Panc1 (cell line): ENCODE data around the gene GPA33. TPM values are rescaled to one million over a fixed set of nuclear protein-coding genes. Genes with fewer than 3 reads are reported as not detected.

Source experiments
- ATAC-seq: fragments of 200-7000 bp; cut with Tn5 transposase; 2 replicates; pipeline ENCODE4 v1.9.1; 2020; ENCODE audit warnings: mild to moderate bottlenecking, moderate library complexity
- BruUV-seq: library from RNA; stranded (reverse); fragments of 400-500 nt; replicated peaks from 2 replicates; lab custom pipeline; 2021; lab: Mats Ljungman, UMichigan
- CTCF ChIA-PET: fragments of 300-600 bp; sonication (Branson Sonifier 250); formaldehyde crosslinking; loops from one replicate; lab custom pipeline; 2022; ENCODE audit warnings: antibody characterized with exemption; lab: Charles Lee
- POLR2A ChIA-PET: fragments of 300-600 bp; sonication (Branson Sonifier 250); formaldehyde crosslinking; loops from one replicate; lab custom pipeline; 2022; ENCODE audit warnings: antibody characterized with exemption; lab: Charles Lee
- DNase-seq: peaks from one replicate; pipeline ENCODE4 v3.0.0-alpha.2; 2010; ENCODE audit warnings: low read depth, low spot score
- H3K27ac ChIP-seq: 2 replicates; pipeline ENCODE4 v1.5.1; 2011; ENCODE audit warnings: mild to moderate bottlenecking, low read length, inconsistent platforms
- H3K27me3 ChIP-seq: fragments of 200-500 bp; sonication (Bioruptor generic); 2 replicates; pipeline ENCODE4 v1.6.0; 2014; ENCODE audit warnings: low read length, inconsistent platforms; ENCODE audit not compliant: control insufficient read depth, insufficient read depth
- H3K36me3 ChIP-seq: fragments of 200-500 bp; sonication (Bioruptor generic); 2 replicates; pipeline ENCODE4 v1.5.1; 2014; ENCODE audit warnings: inconsistent platforms, mild to moderate bottlenecking, low read length, moderate library complexity; ENCODE audit not compliant: control insufficient read depth, insufficient read depth
- H3K4me1 ChIP-seq: 2 replicates; pipeline ENCODE4 v1.5.1; 2011; ENCODE audit warnings: inconsistent platforms, mild to moderate bottlenecking, low read length, moderate library complexity; ENCODE audit not compliant: control insufficient read depth, insufficient read depth
- H3K4me3 ChIP-seq, 2 experiments: 2 replicates each; pipeline ENCODE4 v1.5.1; 2011 to 2012; ENCODE audit warnings: low read depth in 2 of 2, low read length in 2 of 2, mild to moderate bottlenecking in 2 of 2, inconsistent platforms in 1 of 2, moderate library complexity in 1 of 2
- H3K9me3 ChIP-seq: fragments of 200-500 bp; sonication (Bioruptor generic); 2 replicates; pipeline ENCODE4 v1.5.1; 2014; ENCODE audit warnings: low read depth, mild to moderate bottlenecking, inconsistent platforms, low read length, moderate library complexity; ENCODE audit not compliant: control insufficient read depth, insufficient read depth
- POLR2AphosphoS5 ChIP-seq: IDR thresholded peaks from 2 replicates; pipeline ENCODE4 v1.6.1; 2012; ENCODE audit warnings: mild to moderate bottlenecking, low read depth, low read length, moderate library complexity
- SIN3A ChIP-seq: IDR thresholded peaks from 2 replicates; pipeline ENCODE4 v1.6.1; 2012; ENCODE audit warnings: low read depth, mild to moderate bottlenecking, low read length, moderate library complexity, borderline replicate concordance; ENCODE audit not compliant: insufficient read depth
- TCF7L2 ChIP-seq: IDR thresholded peaks from 2 replicates; pipeline ENCODE4 v1.6.1; 2011; ENCODE audit warnings: mild to moderate bottlenecking, low read depth, low read length, inconsistent platforms
- in situ Hi-C: cut with HindIII; loops from 2 replicates; pipeline ENCODE4 v1.10.0; 2016; ENCODE audit warnings: low sequenced_read_pairs, low pct_unique_long_range_greater_than_20kb
- intact Hi-C: fragments of 100-400 bp; cut with micrococcal nuclease; formaldehyde crosslinking; loops from one replicate; pipeline ENCODE4 v1.10.0; 2022; ENCODE audit not compliant: unreplicated experiment
- total RNA-seq: library from RNA; stranded (reverse); gene quantifications from one replicate; pipeline ENCODE4 v1.2.1, GENCODE V29; 2021; ENCODE audit not compliant: unreplicated experiment
- TF ChIP-seq, protein P1 (sequence below): fragments of 450-650 bp; IDR thresholded peaks from 2 replicates; pipeline ENCODE4 v1.5.1; 2017; ENCODE audit warnings: mild to moderate bottlenecking
- TF ChIP-seq, protein P2 (sequence below), 2 experiments: IDR thresholded peaks; 2 replicates each; pipeline ENCODE4 v1.6.1; 2011 to 2012; ENCODE audit warnings: low read depth in 2 of 2, control low read depth in 1 of 2, low read length in 1 of 2, mild to moderate bottlenecking in 1 of 2, moderate library complexity in 1 of 2; ENCODE audit not compliant: insufficient read depth in 1 of 2

The GPA33 gene
- total RNA-seq, 1 experiment from 2014 or later = 0.18 TPM

DNA sequence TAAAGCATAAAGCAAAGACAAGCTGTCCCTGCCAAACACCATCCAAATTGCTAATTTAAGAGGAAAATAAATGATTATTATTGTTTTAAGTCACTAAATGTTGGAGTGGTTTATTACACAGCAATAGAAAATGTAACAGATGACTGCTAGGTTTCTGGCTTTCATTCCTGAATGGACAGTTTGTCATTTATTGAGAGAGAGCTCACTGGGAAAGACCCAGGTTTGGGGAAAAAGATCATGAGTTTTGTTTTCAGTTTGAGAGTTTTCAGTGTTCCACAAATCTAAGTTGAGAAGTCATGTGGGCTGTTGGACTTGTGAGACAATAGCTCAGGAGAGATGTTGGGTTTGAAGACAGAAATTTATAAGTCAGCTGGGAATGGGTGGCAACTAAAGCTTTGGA, 5.4 kb downstream of the GPA33 start:
- POLR2A ChIA-PET = no interaction called here
- intact Hi-C loops = no loop called here

DNA sequence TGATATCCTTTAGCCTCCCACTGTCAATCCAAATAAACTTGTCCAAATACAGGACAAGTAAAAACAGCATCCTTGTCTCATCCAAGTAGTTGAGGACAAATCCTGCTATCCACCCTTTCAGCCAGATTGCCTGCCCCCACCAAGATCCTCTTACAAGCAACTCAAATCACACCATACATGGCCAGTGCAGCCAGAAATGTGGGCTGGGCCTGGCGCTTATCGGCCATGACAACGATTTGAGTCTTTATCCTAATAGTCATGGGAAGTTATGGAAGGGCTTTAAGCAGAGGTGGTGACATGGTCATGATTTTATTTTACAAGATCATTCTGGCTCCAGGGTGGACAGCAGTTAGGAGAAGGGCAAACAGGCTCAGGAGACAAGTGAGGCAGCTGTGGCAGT, 6.3 kb downstream of the GPA33 start:
- BruUV-seq = no TSS peak
- POLR2A ChIA-PET = no interaction called here
- CTCF ChIA-PET = no interaction called here
- Histone ChIP-seq H3K27me3 (peaks cover 3% of the 10 kb centered on the region; the same call in 1 of the 2 replicates), H3K27ac (no peak overlapping the region), H3K9me3 (no peaks in the 10 kb centered on the region), H3K4me1 (no peaks in the 10 kb centered on the region; the same call in 1 of the 2 replicates), H3K4me3 (no peak overlapping the region), H3K36me3 (no peaks in the 10 kb centered on the region)
- in situ Hi-C loops = no loop called here
- intact Hi-C loops = no loop called here
- TF ChIP-seq, protein P1, sequence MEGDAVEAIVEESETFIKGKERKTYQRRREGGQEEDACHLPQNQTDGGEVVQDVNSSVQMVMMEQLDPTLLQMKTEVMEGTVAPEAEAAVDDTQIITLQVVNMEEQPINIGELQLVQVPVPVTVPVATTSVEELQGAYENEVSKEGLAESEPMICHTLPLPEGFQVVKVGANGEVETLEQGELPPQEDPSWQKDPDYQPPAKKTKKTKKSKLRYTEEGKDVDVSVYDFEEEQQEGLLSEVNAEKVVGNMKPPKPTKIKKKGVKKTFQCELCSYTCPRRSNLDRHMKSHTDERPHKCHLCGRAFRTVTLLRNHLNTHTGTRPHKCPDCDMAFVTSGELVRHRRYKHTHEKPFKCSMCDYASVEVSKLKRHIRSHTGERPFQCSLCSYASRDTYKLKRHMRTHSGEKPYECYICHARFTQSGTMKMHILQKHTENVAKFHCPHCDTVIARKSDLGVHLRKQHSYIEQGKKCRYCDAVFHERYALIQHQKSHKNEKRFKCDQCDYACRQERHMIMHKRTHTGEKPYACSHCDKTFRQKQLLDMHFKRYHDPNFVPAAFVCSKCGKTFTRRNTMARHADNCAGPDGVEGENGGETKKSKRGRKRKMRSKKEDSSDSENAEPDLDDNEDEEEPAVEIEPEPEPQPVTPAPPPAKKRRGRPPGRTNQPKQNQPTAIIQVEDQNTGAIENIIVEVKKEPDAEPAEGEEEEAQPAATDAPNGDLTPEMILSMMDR = no peak
- TF ChIP-seq POLR2AphosphoS5 = no peak
- no peak for TF ChIP-seq SIN3A
- TF ChIP-seq TCF7L2 = no peak
- TF ChIP-seq, protein P2, sequence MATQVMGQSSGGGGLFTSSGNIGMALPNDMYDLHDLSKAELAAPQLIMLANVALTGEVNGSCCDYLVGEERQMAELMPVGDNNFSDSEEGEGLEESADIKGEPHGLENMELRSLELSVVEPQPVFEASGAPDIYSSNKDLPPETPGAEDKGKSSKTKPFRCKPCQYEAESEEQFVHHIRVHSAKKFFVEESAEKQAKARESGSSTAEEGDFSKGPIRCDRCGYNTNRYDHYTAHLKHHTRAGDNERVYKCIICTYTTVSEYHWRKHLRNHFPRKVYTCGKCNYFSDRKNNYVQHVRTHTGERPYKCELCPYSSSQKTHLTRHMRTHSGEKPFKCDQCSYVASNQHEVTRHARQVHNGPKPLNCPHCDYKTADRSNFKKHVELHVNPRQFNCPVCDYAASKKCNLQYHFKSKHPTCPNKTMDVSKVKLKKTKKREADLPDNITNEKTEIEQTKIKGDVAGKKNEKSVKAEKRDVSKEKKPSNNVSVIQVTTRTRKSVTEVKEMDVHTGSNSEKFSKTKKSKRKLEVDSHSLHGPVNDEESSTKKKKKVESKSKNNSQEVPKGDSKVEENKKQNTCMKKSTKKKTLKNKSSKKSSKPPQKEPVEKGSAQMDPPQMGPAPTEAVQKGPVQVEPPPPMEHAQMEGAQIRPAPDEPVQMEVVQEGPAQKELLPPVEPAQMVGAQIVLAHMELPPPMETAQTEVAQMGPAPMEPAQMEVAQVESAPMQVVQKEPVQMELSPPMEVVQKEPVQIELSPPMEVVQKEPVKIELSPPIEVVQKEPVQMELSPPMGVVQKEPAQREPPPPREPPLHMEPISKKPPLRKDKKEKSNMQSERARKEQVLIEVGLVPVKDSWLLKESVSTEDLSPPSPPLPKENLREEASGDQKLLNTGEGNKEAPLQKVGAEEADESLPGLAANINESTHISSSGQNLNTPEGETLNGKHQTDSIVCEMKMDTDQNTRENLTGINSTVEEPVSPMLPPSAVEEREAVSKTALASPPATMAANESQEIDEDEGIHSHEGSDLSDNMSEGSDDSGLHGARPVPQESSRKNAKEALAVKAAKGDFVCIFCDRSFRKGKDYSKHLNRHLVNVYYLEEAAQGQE (IDR thresholded peaks at IDR 0.05; ENCODE audit: insufficient read depth in 1 of 2, low read depth in 2 of 2, low read length in 1 of 2) = no peak
- DNase-seq (no peak), ATAC-seq (no peak)

More for the DNA sequence above, 5.4 kb downstream of the GPA33 start:
- DNase-seq (no peak), ATAC-seq (no peak)
- Histone ChIP-seq H3K4me1 (no peaks in the 10 kb centered on the region; the same call in 1 of the 2 replicates), H3K9me3 (no peaks in the 10 kb centered on the region), H3K36me3 (no peaks in the 10 kb centered on the region), H3K4me3 (no peak overlapping the region), H3K27me3 (no peaks in the 10 kb centered on the region), H3K27ac (no peak overlapping the region)
- CTCF ChIA-PET = no interaction called here
- TF ChIP-seq, protein P2 (IDR thresholded peaks at IDR 0.05; ENCODE audit: insufficient read depth in 1 of 2, low read depth in 2 of 2, low read length in 1 of 2) = no peak
- TF ChIP-seq, protein P1 = no peak
- no peak for TF ChIP-seq POLR2AphosphoS5
- TF ChIP-seq SIN3A = no peak
- TF ChIP-seq TCF7L2 = no peak
- BruUV-seq = no TSS peak
- in situ Hi-C loops = no loop called here
